ENCODE results near the gene SH3D19. TPM values are rescaled to one million over a fixed set of nuclear protein-coding genes. Genes with fewer than 3 reads are reported as not detected.

Gene SH3D19
- total RNA-seq, 2 experiments from 2014 or later: not detected

DNA sequence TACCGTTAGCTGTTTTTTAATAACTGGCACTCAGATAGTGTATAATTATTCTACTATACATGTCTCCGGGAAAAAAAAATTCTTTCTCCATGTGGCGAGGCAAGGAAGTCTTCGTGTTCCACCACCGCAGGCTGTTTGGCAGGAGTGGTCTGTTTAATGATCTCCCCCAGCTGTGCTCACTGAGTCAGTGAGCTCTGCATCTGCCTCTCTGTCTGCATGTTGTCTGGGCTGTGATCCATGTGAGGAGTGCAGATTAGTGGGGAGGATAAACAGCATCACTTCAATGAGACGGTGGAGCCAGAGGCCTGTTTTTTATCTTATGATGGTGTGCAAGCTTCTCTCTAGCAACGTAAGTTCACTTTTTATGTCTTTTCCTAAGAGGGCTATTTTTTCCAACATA is 156.2 kb downstream of the SH3D19 start:
- H3K4me1 ChIP-seq (ENCODE audit: insufficient read depth, low read length, poor library complexity, severe bottlenecking): no peaks in the 10 kb centered on the region
- H3K9me2 ChIP-seq (ENCODE audit: insufficient read depth, low read length): no peaks in the 10 kb centered on the region
- ChIA-PET CTCF (ENCODE audit: unreplicated experiment) (no interaction called here), POLR2A (interaction anchor here (0.5 to 0.6 kb wide), 3 partner anchors 45 to 249 kb away, joined by 3 to 4 read pairs (median 3); no protein-coding TSS in a partner anchor)
- H3K27ac ChIP-seq (ENCODE audit: low read depth, low read length, poor library complexity, severe bottlenecking): no peak overlapping the region
- no peaks in the 10 kb centered on the region for H3K79me2 ChIP-seq (ENCODE audit: insufficient read depth, low read depth, low read length)
- no peak for DNase-seq (ENCODE audit: low spot score)
- H3K4me3 ChIP-seq (ENCODE audit: low read depth, low read length, poor library complexity, severe bottlenecking): no peak overlapping the region
- no TSS peak for BruUV-seq (replicated peaks)
- H4K20me1 ChIP-seq (ENCODE audit: insufficient read depth, low read length): no peaks in the 10 kb centered on the region
- H2AFZ ChIP-seq (ENCODE audit: low read length): no peak overlapping the region
- TF ChIP-seq, protein P1, sequence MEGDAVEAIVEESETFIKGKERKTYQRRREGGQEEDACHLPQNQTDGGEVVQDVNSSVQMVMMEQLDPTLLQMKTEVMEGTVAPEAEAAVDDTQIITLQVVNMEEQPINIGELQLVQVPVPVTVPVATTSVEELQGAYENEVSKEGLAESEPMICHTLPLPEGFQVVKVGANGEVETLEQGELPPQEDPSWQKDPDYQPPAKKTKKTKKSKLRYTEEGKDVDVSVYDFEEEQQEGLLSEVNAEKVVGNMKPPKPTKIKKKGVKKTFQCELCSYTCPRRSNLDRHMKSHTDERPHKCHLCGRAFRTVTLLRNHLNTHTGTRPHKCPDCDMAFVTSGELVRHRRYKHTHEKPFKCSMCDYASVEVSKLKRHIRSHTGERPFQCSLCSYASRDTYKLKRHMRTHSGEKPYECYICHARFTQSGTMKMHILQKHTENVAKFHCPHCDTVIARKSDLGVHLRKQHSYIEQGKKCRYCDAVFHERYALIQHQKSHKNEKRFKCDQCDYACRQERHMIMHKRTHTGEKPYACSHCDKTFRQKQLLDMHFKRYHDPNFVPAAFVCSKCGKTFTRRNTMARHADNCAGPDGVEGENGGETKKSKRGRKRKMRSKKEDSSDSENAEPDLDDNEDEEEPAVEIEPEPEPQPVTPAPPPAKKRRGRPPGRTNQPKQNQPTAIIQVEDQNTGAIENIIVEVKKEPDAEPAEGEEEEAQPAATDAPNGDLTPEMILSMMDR (conservative IDR thresholded peaks at IDR 0.05; ENCODE audit: low read length): no peak
- no peak for TF ChIP-seq EZH2phosphoT487 (IDR thresholded peaks at IDR 0.05; ENCODE audit: borderline replicate concordance, low read depth, low read length)
- no peaks in the 10 kb centered on the region for H3K9me3 ChIP-seq (ENCODE audit: low read length)
- no peak overlapping the region for H3K4me2 ChIP-seq (ENCODE audit: low read length)
- H3K36me3 ChIP-seq (ENCODE audit: insufficient read depth, low read length): no peaks in the 10 kb centered on the region
- intact Hi-C loops (cut with micrococcal nuclease; ENCODE audit: unreplicated experiment): no loop called here

DNA sequence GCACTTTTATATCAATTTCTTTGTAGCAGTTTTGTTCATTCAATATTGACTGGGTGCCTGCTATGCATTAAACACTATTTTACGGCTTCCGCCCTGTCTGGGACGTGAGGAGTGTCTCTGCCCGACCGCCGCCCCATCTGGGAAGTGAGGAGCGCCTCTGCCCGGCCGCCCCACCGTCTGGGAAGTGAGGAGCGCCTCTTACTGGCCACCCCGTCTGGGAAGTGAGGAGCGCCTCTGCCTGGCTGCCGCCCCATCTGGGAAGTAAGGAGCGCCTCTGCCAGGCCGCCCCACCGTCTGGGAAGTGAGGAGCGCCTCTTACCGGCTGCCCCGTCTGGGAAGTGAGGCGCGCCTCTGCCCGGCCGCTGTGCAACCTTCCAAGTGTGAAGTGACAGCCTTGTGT is 157.8 kb downstream of the SH3D19 start:
- Histone ChIP-seq H3K4me2 (ENCODE audit: low read length) (no peak overlapping the region), H3K79me2 (ENCODE audit: insufficient read depth, low read depth, low read length) (no peaks in the 10 kb centered on the region), H3K4me1 (ENCODE audit: insufficient read depth, low read length, poor library complexity, severe bottlenecking) (no peaks in the 10 kb centered on the region), H3K9me2 (ENCODE audit: insufficient read depth, low read length) (no peaks in the 10 kb centered on the region), H3K9me3 (ENCODE audit: low read length) (no peaks in the 10 kb centered on the region), H3K4me3 (ENCODE audit: low read depth, low read length, poor library complexity, severe bottlenecking) (no peak overlapping the region), H3K27ac (ENCODE audit: low read depth, low read length, poor library complexity, severe bottlenecking) (no peak overlapping the region), H4K20me1 (ENCODE audit: insufficient read depth, low read length) (no peaks in the 10 kb centered on the region), H3K36me3 (ENCODE audit: insufficient read depth, low read length) (no peaks in the 10 kb centered on the region), H2AFZ (ENCODE audit: low read length) (no peak overlapping the region)
- no TSS peak for BruUV-seq (replicated peaks)
- no peak for TF ChIP-seq EZH2phosphoT487 (IDR thresholded peaks at IDR 0.05; ENCODE audit: borderline replicate concordance, low read depth, low read length)
- intact Hi-C loops (cut with micrococcal nuclease; ENCODE audit: unreplicated experiment): no loop called here
- CTCF ChIA-PET (ENCODE audit: unreplicated experiment): no interaction called here
- DNase-seq (ENCODE audit: low spot score): no peak
- POLR2A ChIA-PET: no interaction called here

DNA sequence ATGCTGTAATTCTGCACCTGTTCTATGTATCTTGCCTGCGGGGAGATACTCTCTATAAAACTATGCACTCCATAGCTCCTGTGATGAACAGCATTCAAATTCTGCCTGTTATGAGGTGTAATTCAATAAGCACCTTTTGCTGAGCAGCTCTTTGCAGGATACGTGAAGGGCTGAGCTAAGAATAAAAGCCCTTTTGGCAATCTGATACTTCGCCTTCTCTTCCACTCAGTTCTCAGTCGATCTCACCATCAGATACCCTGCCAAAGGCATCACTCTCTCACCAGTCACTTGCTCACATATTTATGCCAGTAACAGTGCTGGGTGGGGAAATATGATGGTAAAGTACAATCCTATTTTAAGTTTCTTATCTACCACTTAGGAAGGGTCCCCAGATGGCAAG is 158.8 kb downstream of the SH3D19 start:
- no peaks in the 10 kb centered on the region for H3K4me1 ChIP-seq (ENCODE audit: insufficient read depth, low read length, poor library complexity, severe bottlenecking)
- H2AFZ ChIP-seq (ENCODE audit: low read length): no peak overlapping the region
- H3K4me3 ChIP-seq (ENCODE audit: low read depth, low read length, poor library complexity, severe bottlenecking): no peak overlapping the region
- no peaks in the 10 kb centered on the region for H3K9me3 ChIP-seq (ENCODE audit: low read length)
- no peak overlapping the region for H3K27ac ChIP-seq (ENCODE audit: low read depth, low read length, poor library complexity, severe bottlenecking)
- no TSS peak for BruUV-seq (replicated peaks)
- CTCF ChIA-PET (ENCODE audit: unreplicated experiment): no interaction called here
- intact Hi-C loops (cut with micrococcal nuclease; ENCODE audit: unreplicated experiment): no loop called here
- TF ChIP-seq, protein P1 (conservative IDR thresholded peaks at IDR 0.05; ENCODE audit: low read length): no peak
- TF ChIP-seq EZH2phosphoT487 (IDR thresholded peaks at IDR 0.05; ENCODE audit: borderline replicate concordance, low read depth, low read length): no peak
- no peaks in the 10 kb centered on the region for H3K36me3 ChIP-seq (ENCODE audit: insufficient read depth, low read length)
- no peak for DNase-seq (ENCODE audit: low spot score)
- H3K4me2 ChIP-seq (ENCODE audit: low read length): no peak overlapping the region
- H3K79me2 ChIP-seq (ENCODE audit: insufficient read depth, low read depth, low read length): no peaks in the 10 kb centered on the region
- no peaks in the 10 kb centered on the region for H4K20me1 ChIP-seq (ENCODE audit: insufficient read depth, low read length)
- POLR2A ChIA-PET: no interaction called here
- H3K9me2 ChIP-seq (ENCODE audit: insufficient read depth, low read length): no peaks in the 10 kb centered on the region

All from OCI-LY7 (cell line).